Peyer's patch (tissue), 4 donors: ENCODE results near the gene SH3RF1. TPM values are rescaled to one million over a fixed set of nuclear protein-coding genes. Genes with fewer than 3 reads are reported as not detected.

ENCODE experiments used
- DNase-seq, 3 donors: peaks; one replicate each; pipeline ENCODE4 v3.0.0-alpha.2; 2017 to 2019
- H3K27ac ChIP-seq, 4 donors: fragments of 200-600 bp; sonication (generic); one replicate each; pipeline ENCODE4 v1.5.1; 2016 to 2019
- H3K27me3 ChIP-seq, 2 donors: fragments of 200-600 bp; sonication (generic); one replicate each; pipeline ENCODE4 v1.5.1; 2019
- H3K36me3 ChIP-seq, 3 donors: fragments of 200-600 bp; sonication (generic); one replicate each; pipeline ENCODE4 v1.5.1; 2016 to 2019
- H3K4me1 ChIP-seq, 4 donors: fragments of 200-600 bp; sonication (generic); one replicate each; pipeline ENCODE4 v1.5.1; 2016 to 2019
- H3K4me3 ChIP-seq, 4 donors: fragments of 200-600 bp; sonication (generic); 1 replicate in 3 of 4; 2 replicates in 1 of 4; pipeline ENCODE4 v1.5.1; 2016 to 2019; ENCODE audit warnings: mild to moderate bottlenecking in 1 of 4
- H3K9me3 ChIP-seq, 4 donors: fragments of 200-600 bp; sonication (generic); one replicate each; pipeline ENCODE4 v1.5.1; 2016 to 2019; ENCODE audit warnings: mild to moderate bottlenecking in 1 of 4
- CTCF ChIP-seq, 6 experiments: fragments of 450-650 bp in 4 of 6; fragments of 200-600 bp in 2 of 6; sonication (generic) in 1 of 6; IDR thresholded peaks; one replicate each; pipeline ENCODE4 v1.5.1; 2017 to 2019; ENCODE audit warnings: antibody characterized with exemption in 6 of 6, mild to moderate bottlenecking in 3 of 6, moderate library complexity in 1 of 6
- POLR2A ChIP-seq, 2 donors: fragments of 450-650 bp; IDR thresholded peaks; one replicate each; pipeline ENCODE4 v1.5.1; 2017; ENCODE audit warnings: antibody characterized with exemption in 2 of 2, mild to moderate bottlenecking in 2 of 2, moderate library complexity in 2 of 2
- total RNA-seq, 4 donors: library from RNA; depleted of rRNA; stranded (reverse); fragments of >200 nt; gene quantifications; one replicate each; pipeline ENCODE4 v1.1.0, GENCODE V29; 2016

The SH3RF1 gene
- total RNA-seq, 4 donors from 2014 or later, result 23.1 to 55.0 (median 48.1) TPM

DNA sequence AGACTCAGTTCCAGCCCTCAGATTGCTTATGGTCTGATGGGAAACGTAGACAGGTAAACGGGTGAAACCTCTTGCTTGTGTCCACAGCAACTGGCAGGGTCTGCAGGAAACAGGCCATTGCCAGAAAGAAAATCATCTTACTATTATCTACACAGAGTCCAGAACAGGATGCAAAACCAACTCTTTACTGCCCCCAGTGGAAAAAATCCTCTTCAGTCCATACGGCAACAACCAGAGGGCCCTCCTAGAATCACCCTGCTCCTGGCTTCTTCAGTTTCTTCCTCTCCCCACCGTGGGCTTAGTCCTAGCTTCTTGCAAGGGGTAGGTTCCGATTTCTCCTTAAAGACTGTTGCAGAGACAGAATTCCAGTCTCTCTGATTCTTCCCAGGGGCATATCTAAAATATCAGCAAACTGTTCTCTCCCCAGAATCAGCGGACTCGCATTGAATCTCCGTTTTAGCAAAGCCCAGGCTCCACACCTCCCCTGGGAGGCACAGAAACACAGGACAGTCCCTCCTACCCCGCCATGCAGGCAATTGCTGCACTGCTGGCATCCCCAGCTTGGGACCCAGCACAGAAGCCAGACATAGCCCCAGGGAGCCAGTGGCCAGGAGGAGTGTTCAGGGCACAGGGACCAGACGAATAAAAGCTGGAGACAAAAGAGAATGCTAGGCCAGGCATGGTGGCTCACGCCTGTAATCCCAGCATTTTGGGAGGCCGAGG lies 41.0 kb upstream of the SH3RF1 start:
- Histone ChIP-seq H3K4me1 (peaks cover 0 to 25% (median 1%) of the 10 kb centered on the region in 4 donors), H3K27ac (no peak overlapping the region), H3K4me3 (no peak overlapping the region), H3K36me3 (no peaks in the 10 kb centered on the region), H3K27me3 (no peaks in the 10 kb centered on the region), H3K9me3 (no peaks in the 10 kb centered on the region)
- no peak for DNase-seq
- TF ChIP-seq CTCF (IDR thresholded peaks at IDR 0.05) (peak in 4 of 6 experiments; percentile 48 to 64 (median 52)), POLR2A (IDR thresholded peaks at IDR 0.05) (no peak)

DNA sequence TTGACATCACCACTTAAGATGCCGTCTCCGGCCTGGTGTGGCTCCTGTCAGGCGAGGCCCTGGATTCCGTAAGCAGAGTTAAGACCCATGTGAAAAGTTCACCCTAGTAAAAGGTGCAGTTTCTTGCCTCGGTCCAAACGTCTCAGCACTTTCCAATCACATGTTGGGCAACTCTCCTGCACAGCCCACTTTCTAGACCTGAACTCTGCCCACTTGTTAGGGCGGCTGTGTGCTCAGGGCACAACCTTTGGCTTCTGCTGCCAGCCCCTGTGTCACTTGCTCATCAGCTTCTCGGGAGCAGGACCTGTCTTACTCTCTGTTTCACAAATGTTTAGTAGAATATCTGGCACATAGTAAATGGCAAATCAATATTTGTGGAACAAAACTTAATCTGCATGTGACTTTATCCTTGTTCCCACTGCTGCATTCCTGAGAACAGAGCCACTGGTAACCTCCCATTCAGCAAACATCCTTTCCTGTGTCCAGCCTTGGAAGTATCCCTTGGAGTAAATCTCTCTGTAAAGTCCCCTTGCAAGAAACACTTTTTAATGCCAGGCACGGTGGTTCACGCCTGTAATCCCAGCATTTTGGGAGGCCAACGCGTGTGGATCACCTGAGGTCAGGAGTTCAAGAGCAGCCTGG lies 38.7 kb upstream of the SH3RF1 start:
- no peaks in the 10 kb centered on the region for H3K27me3 ChIP-seq
- H3K9me3 ChIP-seq, result no peaks in the 10 kb centered on the region
- H3K4me1 ChIP-seq, result peaks cover 0 to 8% (median 0%) of the 10 kb centered on the region in 4 donors
- no peak for DNase-seq
- no peak for TF ChIP-seq CTCF (IDR thresholded peaks at IDR 0.05)
- no peak for TF ChIP-seq POLR2A (IDR thresholded peaks at IDR 0.05)
- no peak overlapping the region for H3K4me3 ChIP-seq
- no peak overlapping the region for H3K27ac ChIP-seq
- H3K36me3 ChIP-seq, result no peaks in the 10 kb centered on the region

DNA sequence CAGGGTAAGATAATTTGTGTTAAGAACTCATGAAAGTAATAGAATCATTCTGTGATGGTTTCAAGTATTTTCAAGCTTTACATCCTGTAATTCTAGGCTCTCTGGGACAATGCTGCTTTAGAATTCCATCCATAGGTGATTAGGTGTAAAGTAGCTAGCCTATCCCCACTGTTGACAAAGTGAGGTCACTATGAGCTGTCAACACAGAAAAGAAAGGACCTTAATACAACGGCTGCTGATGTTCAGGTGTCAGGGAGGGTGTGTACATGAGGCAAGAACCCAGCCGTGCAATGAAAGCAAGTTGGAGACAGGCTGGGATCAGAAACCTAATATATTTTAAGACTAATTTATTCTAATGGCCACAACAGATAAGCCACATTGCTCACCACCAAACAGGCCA lies 36.8 kb upstream of the SH3RF1 start:
- H3K27me3 ChIP-seq, result no peaks in the 10 kb centered on the region
- H3K9me3 ChIP-seq, result no peaks in the 10 kb centered on the region
- no peak overlapping the region for H3K4me3 ChIP-seq
- no peak overlapping the region for H3K27ac ChIP-seq
- no peak for DNase-seq
- H3K4me1 ChIP-seq, result peaks cover 0 to 5% (median 0%) of the 10 kb centered on the region in 4 donors
- TF ChIP-seq CTCF (IDR thresholded peaks at IDR 0.05) (no peak), POLR2A (IDR thresholded peaks at IDR 0.05) (no peak)
- no peaks in the 10 kb centered on the region for H3K36me3 ChIP-seq

GRCh38 chr4:169305651-169306050 lies 34.9 kb upstream of the SH3RF1 start:
- no peaks in the 10 kb centered on the region for H3K27me3 ChIP-seq
- TF ChIP-seq CTCF (IDR thresholded peaks at IDR 0.05), result no peak
- H3K27ac ChIP-seq, result no peak overlapping the region
- no peaks in the 10 kb centered on the region for H3K4me1 ChIP-seq
- DNase-seq, result no peak
- H3K4me3 ChIP-seq, result no peak overlapping the region
- H3K36me3 ChIP-seq, result no peaks in the 10 kb centered on the region
- H3K9me3 ChIP-seq, result no peaks in the 10 kb centered on the region

DNA sequence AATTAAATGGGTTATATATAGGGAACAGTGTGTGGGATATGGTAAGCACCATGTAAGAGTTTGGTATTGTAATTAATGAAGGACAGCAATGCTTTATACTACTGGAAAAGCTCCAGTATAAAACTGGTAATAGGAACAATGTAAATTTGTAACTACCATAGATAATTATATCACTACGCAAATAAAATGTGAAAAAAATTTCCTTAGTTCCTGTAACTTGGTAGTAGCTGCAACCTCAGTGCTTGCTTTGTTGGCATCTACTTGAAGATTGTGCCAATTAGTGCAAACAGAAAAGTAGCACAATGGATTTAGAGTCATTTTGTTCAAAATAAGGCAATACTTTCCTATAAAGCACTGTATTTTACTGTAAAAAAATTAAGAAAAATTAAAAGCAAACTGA lies 34.4 kb upstream of the SH3RF1 start:
- no peak overlapping the region for H3K27ac ChIP-seq
- H3K9me3 ChIP-seq, result no peaks in the 10 kb centered on the region
- H3K4me3 ChIP-seq, result no peak overlapping the region
- TF ChIP-seq CTCF (IDR thresholded peaks at IDR 0.05) (no peak), POLR2A (IDR thresholded peaks at IDR 0.05) (no peak)
- H3K36me3 ChIP-seq, result no peaks in the 10 kb centered on the region
- H3K27me3 ChIP-seq, result no peaks in the 10 kb centered on the region
- no peak for DNase-seq
- no peaks in the 10 kb centered on the region for H3K4me1 ChIP-seq
